Astrocyte (in vitro differentiated cells and primary cell): ENCODE data around the gene RNU7-1. TPM values are rescaled to one million over a fixed set of nuclear protein-coding genes. Genes with fewer than 3 reads are reported as not detected.

Experiments
- DNase-seq: peaks from one replicate; pipeline ENCODE4 v3.0.0-alpha.2; 2010; ENCODE audit warnings: low read depth
- FAIRE-seq: peaks from 2 replicates; lab custom pipeline; 2011; peaks lifted over from hg19 to GRCh38; lab: Jason Lieb, UNC
- H2AFZ ChIP-seq: 2 replicates; pipeline ENCODE4 v1.6.0; 2012; ENCODE audit warnings: low read depth, low read length, inconsistent platforms
- H3K27ac ChIP-seq: 2 replicates; pipeline ENCODE4 v1.5.1; 2011; ENCODE audit warnings: low read depth, low read length, inconsistent platforms
- H3K27me3 ChIP-seq: 2 replicates; pipeline ENCODE4 v1.6.0; 2011; ENCODE audit warnings: low read length, inconsistent platforms; ENCODE audit not compliant: insufficient read depth
- H3K36me3 ChIP-seq: 2 replicates; pipeline ENCODE4 v1.5.1; 2011; ENCODE audit warnings: low read length, inconsistent platforms; ENCODE audit not compliant: insufficient read depth
- H3K4me1 ChIP-seq: 2 replicates; pipeline ENCODE4 v1.5.1; 2011; ENCODE audit warnings: low read length, inconsistent platforms; ENCODE audit not compliant: insufficient read depth
- H3K4me2 ChIP-seq: 2 replicates; pipeline ENCODE4 v1.6.0; 2012; ENCODE audit warnings: low read length, inconsistent platforms
- H3K4me3 ChIP-seq: 2 replicates; pipeline ENCODE4 v1.5.1; 2011; ENCODE audit warnings: low read depth, mild to moderate bottlenecking, low read length, inconsistent platforms; ENCODE audit not compliant: insufficient read depth
- H3K79me2 ChIP-seq: 2 replicates; pipeline ENCODE4 v1.6.0; 2012; ENCODE audit warnings: mild to moderate bottlenecking, low read length, inconsistent platforms; ENCODE audit not compliant: insufficient read depth
- H3K9ac ChIP-seq: 2 replicates; pipeline ENCODE4 v1.6.0; 2012; ENCODE audit warnings: mild to moderate bottlenecking, low read length, inconsistent platforms
- H3K9me3 ChIP-seq: 2 replicates; pipeline ENCODE4 v1.5.1; 2012; ENCODE audit warnings: low read depth, mild to moderate bottlenecking, low read length, inconsistent platforms; ENCODE audit not compliant: insufficient read depth
- H4K20me1 ChIP-seq: 2 replicates; pipeline ENCODE4 v1.6.0; 2012; ENCODE audit warnings: low read length, inconsistent platforms; ENCODE audit not compliant: insufficient read depth
- H3K27ac Mint-ChIP-seq: one replicate; pipeline ENCODE4 v1.8.0; 2021; ENCODE audit warnings: mild to moderate bottlenecking, mixed read lengths; ENCODE audit not compliant: unreplicated experiment
- H3K27me3 Mint-ChIP-seq: one replicate; pipeline ENCODE4 v1.8.0; 2021; ENCODE audit warnings: low read depth, mixed read lengths; ENCODE audit not compliant: unreplicated experiment
- H3K36me3 Mint-ChIP-seq: one replicate; pipeline ENCODE4 v1.8.0; 2021; ENCODE audit warnings: low read depth, mixed read lengths; ENCODE audit not compliant: unreplicated experiment
- H3K4me1 Mint-ChIP-seq: one replicate; pipeline ENCODE4 v1.8.0; 2021; ENCODE audit warnings: low read depth, mixed read lengths; ENCODE audit not compliant: unreplicated experiment
- H3K4me3 Mint-ChIP-seq: one replicate; pipeline ENCODE4 v1.8.0; 2021; ENCODE audit warnings: mild to moderate bottlenecking, moderate library complexity, mixed read lengths; ENCODE audit not compliant: unreplicated experiment
- H3K9me3 Mint-ChIP-seq: one replicate; pipeline ENCODE4 v1.8.0; 2021; ENCODE audit warnings: mild to moderate bottlenecking, mixed read lengths; ENCODE audit not compliant: unreplicated experiment
- CTCF ChIP-seq: IDR thresholded peaks from 2 replicates; pipeline ENCODE4 v1.5.1; 2011; ENCODE audit warnings: low read depth, mild to moderate bottlenecking, inconsistent platforms, low read length, moderate library complexity; ENCODE audit not compliant: insufficient read depth
- EZH2 ChIP-seq: IDR thresholded peaks from 2 replicates; pipeline ENCODE4 v1.6.1; 2012; ENCODE audit warnings: mild to moderate bottlenecking, low read length, inconsistent platforms; ENCODE audit not compliant: insufficient read depth
- total RNA-seq: library from RNA; stranded (reverse); gene quantifications from 2 replicates; pipeline ENCODE4 v1.2.1, GENCODE V29; 2021

The RNU7-1 gene
- total RNA-seq, 1 donor from 2014 or later, result not detected

- H3K79me2 ChIP-seq, result peaks cover 45% of the 10 kb centered on the region
- H3K4me3 ChIP-seq, result no peak overlapping the region
- no peak overlapping the region for H3K4me2 ChIP-seq
- Mint-ChIP-seq H3K36me3 (peaks cover 12% of the 10 kb centered on the region), H3K4me1 (peaks cover 12% of the 10 kb centered on the region), H3K9me3 (no peaks in the 10 kb centered on the region), H3K27ac (no peak overlapping the region), H3K27me3 (no peaks in the 10 kb centered on the region), H3K4me3 (no peak overlapping the region)
- H2AFZ ChIP-seq, result no peak overlapping the region
- H3K36me3 ChIP-seq, result peaks cover 45% of the 10 kb centered on the region
- no peak overlapping the region for H3K27ac ChIP-seq
- no peaks in the 10 kb centered on the region for H3K9me3 ChIP-seq
- H3K9ac ChIP-seq, result no peak overlapping the region
- H3K27me3 ChIP-seq, result no peaks in the 10 kb centered on the region
- H4K20me1 ChIP-seq, result no peaks in the 10 kb centered on the region
- DNase-seq (no peak), FAIRE-seq (no peak)
- no peak for TF ChIP-seq EZH2
- no peak for TF ChIP-seq CTCF
- H3K4me1 ChIP-seq, result peaks cover 5% of the 10 kb centered on the region
These were observed 30.6 kb downstream of the RNU7-1 start for GRCh38 chr12:6974180-6974579.

GRCh38 chr12:6975297-6976032 is 31.8 kb downstream of the RNU7-1 start:
- Mint-ChIP-seq H3K27ac (no peak overlapping the region), H3K36me3 (peaks cover 14% of the 10 kb centered on the region), H3K4me3 (no peak overlapping the region), H3K27me3 (no peaks in the 10 kb centered on the region), H3K4me1 (peaks cover 11% of the 10 kb centered on the region), H3K9me3 (no peaks in the 10 kb centered on the region)
- peaks cover 3% of the 10 kb centered on the region for H3K4me1 ChIP-seq
- no peak for FAIRE-seq
- peaks cover 43% of the 10 kb centered on the region for H3K36me3 ChIP-seq
- no peak overlapping the region for H3K4me2 ChIP-seq
- no peaks in the 10 kb centered on the region for H3K9me3 ChIP-seq
- no peaks in the 10 kb centered on the region for H3K27me3 ChIP-seq
- peaks cover 33% of the 10 kb centered on the region for H3K79me2 ChIP-seq
- DNase-seq, result no peak
- no peak overlapping the region for H3K9ac ChIP-seq
- TF ChIP-seq EZH2, result no peak
- TF ChIP-seq CTCF, result no peak
- H2AFZ ChIP-seq, result no peak overlapping the region
- H3K4me3 ChIP-seq, result no peak overlapping the region
- H3K27ac ChIP-seq, result no peak overlapping the region
- H4K20me1 ChIP-seq, result no peaks in the 10 kb centered on the region

- peaks cover 50% of the 10 kb centered on the region for H3K36me3 ChIP-seq
- H3K4me1 Mint-ChIP-seq, result peaks cover under 1% of the 10 kb centered on the region
- peaks cover 17% of the 10 kb centered on the region for H3K36me3 Mint-ChIP-seq
- H3K4me2 ChIP-seq, result no peak overlapping the region
- no peaks in the 10 kb centered on the region for H4K20me1 ChIP-seq
- no peaks in the 10 kb centered on the region for H3K4me1 ChIP-seq
- no peaks in the 10 kb centered on the region for H3K27me3 ChIP-seq
- no peak for DNase-seq
- no peak overlapping the region for H3K4me3 Mint-ChIP-seq
- no peaks in the 10 kb centered on the region for H3K27me3 Mint-ChIP-seq
- no peak overlapping the region for H3K4me3 ChIP-seq
- H3K79me2 ChIP-seq, result peaks cover 12% of the 10 kb centered on the region
- H3K27ac Mint-ChIP-seq, result no peak overlapping the region
- no peak overlapping the region for H3K27ac ChIP-seq
- H2AFZ ChIP-seq, result no peak overlapping the region
- no peak for FAIRE-seq
- TF ChIP-seq EZH2, result no peak
- TF ChIP-seq CTCF, result no peak
- H3K9ac ChIP-seq, result no peak overlapping the region
- H3K9me3 ChIP-seq, result no peaks in the 10 kb centered on the region
- no peaks in the 10 kb centered on the region for H3K9me3 Mint-ChIP-seq
These were observed 34.0 kb downstream of the RNU7-1 start for GRCh38 chr12:6977653-6978052.
